Breast epithelium (tissue), 4 donors: Measurements from ENCODE around the gene IQCB1. TPM values are rescaled to one million over a fixed set of nuclear protein-coding genes. Genes with fewer than 3 reads are reported as not detected.

Experiments
- DNase-seq, 2 donors: peaks; one replicate each; pipeline ENCODE4 v3.0.0-alpha.2; 2019; ENCODE audit warnings: low spot score in 2 of 2
- H3K27ac ChIP-seq, 2 donors: fragments of 200-600 bp; sonication (generic) in 1 of 2; one replicate each; pipeline ENCODE4 v1.5.1; 2016 to 2019; ENCODE audit warnings: mild to moderate bottlenecking in 1 of 2
- H3K27me3 ChIP-seq, 2 donors: fragments of 200-600 bp; sonication (generic) in 1 of 2; one replicate each; pipeline versions ENCODE4 v1.5.1 to v1.6.0; 2017 to 2019; ENCODE audit warnings: control low read depth in 1 of 2, mild to moderate bottlenecking in 1 of 2
- H3K36me3 ChIP-seq: fragments of 200-600 bp; one replicate; pipeline ENCODE4 v1.5.1; 2019
- H3K4me1 ChIP-seq, 2 donors: fragments of 200-600 bp; sonication (generic); one replicate each; pipeline ENCODE4 v1.5.1; 2016 to 2019; ENCODE audit warnings: control low read depth in 1 of 2
- H3K4me3 ChIP-seq, 3 donors: fragments of 200-600 bp; sonication (generic); 1 replicate in 2 of 3; 2 replicates in 1 of 3; pipeline ENCODE4 v1.5.1; 2016 to 2019; ENCODE audit warnings: mild to moderate bottlenecking in 3 of 3, moderate library complexity in 2 of 3
- H3K9me3 ChIP-seq, 2 donors: fragments of 200-600 bp; sonication (generic) in 1 of 2; one replicate each; pipeline ENCODE4 v1.5.1; 2016 to 2019; ENCODE audit warnings: control low read depth in 1 of 2
- POLR2A ChIP-seq: fragments of 450-650 bp; IDR thresholded peaks from one replicate; pipeline ENCODE4 v1.6.1; 2016; ENCODE audit warnings: antibody characterized with exemption, mild to moderate bottlenecking, moderate library complexity
- POLR2AphosphoS5 ChIP-seq, 3 donors: sonication (generic); formaldehyde crosslinking; IDR thresholded peaks; one replicate each; pipeline ENCODE4 v1.6.1; 2017; ENCODE audit warnings: antibody characterized with exemption in 3 of 3
- intact Hi-C: fragments of 100-400 bp; cut with DNase I; formaldehyde crosslinking; loops from one replicate; pipeline ENCODE4 v1.15.1; 2023; ENCODE audit warnings: low total_unique reads
- total RNA-seq, 3 donors: library from RNA; depleted of rRNA; stranded (reverse); fragments of >200 nt; gene quantifications; one replicate each; pipeline ENCODE4 v1.1.0, GENCODE V29; 2016
- TF ChIP-seq, protein P1 (sequence below), 3 donors: fragments of 450-650 bp; IDR thresholded peaks; one replicate each; pipeline ENCODE4 v1.5.1; 2016 to 2017; ENCODE audit warnings: antibody characterized with exemption in 3 of 3, mild to moderate bottlenecking in 3 of 3, moderate library complexity in 3 of 3

Gene IQCB1
- total RNA-seq = 10 to 100 TPM; 17.9 to 54.6 (median 28.8) TPM

GRCh38 chr3:121834671-121835464 lies at the start of gene IQCB1, which contains the start of gene EAF2:
TSS of gene IQCB1 (minus strand) at chr3:121835060. CDS start at chr3:121828960, 6,100 bp downstream.
TSS of gene EAF2 (plus strand) at chr3:121835209. CDS start at chr3:121835286, 77 bp downstream.
- DNase-seq = peak; percentile 93 to 96
- Histone ChIP-seq H3K27me3 (no peaks in the 10 kb centered on the region), H3K4me1 (no peaks in the 10 kb centered on the region), H3K9me3 (no peaks in the 10 kb centered on the region), H3K4me3 (peak within 1 kb of the TSS; percentile 69 to 92 (median 80)), H3K27ac (peak within 1 kb of the TSS; percentile 88 to 92), H3K36me3 (no peaks in the 10 kb centered on the region)
- intact Hi-C loops = no loop called here
- peak; percentile 60 for TF ChIP-seq POLR2A
- TF ChIP-seq POLR2AphosphoS5 (IDR thresholded peaks at IDR 0.05) = peak in 2 of 3 donors; percentile 40 to 77
- TF ChIP-seq, protein P1, sequence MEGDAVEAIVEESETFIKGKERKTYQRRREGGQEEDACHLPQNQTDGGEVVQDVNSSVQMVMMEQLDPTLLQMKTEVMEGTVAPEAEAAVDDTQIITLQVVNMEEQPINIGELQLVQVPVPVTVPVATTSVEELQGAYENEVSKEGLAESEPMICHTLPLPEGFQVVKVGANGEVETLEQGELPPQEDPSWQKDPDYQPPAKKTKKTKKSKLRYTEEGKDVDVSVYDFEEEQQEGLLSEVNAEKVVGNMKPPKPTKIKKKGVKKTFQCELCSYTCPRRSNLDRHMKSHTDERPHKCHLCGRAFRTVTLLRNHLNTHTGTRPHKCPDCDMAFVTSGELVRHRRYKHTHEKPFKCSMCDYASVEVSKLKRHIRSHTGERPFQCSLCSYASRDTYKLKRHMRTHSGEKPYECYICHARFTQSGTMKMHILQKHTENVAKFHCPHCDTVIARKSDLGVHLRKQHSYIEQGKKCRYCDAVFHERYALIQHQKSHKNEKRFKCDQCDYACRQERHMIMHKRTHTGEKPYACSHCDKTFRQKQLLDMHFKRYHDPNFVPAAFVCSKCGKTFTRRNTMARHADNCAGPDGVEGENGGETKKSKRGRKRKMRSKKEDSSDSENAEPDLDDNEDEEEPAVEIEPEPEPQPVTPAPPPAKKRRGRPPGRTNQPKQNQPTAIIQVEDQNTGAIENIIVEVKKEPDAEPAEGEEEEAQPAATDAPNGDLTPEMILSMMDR (IDR thresholded peaks at IDR 0.05) = no peak

GRCh38 chr3:121883507-121883906 lies 48.6 kb upstream of the IQCB1 start:
- TF ChIP-seq, protein P1 (IDR thresholded peaks at IDR 0.05) = peak in 1 of 3 donors; percentile 18
- no peak for TF ChIP-seq POLR2A
- TF ChIP-seq POLR2AphosphoS5 (IDR thresholded peaks at IDR 0.05) = no peak
- no peaks in the 10 kb centered on the region for H3K9me3 ChIP-seq
- H3K36me3 ChIP-seq = no peaks in the 10 kb centered on the region
- H3K4me3 ChIP-seq = no peak overlapping the region
- intact Hi-C loops = no loop called here
- no peaks in the 10 kb centered on the region for H3K4me1 ChIP-seq
- no peak for DNase-seq
- H3K27ac ChIP-seq = no peak overlapping the region
- H3K27me3 ChIP-seq = no peaks in the 10 kb centered on the region

DNA sequence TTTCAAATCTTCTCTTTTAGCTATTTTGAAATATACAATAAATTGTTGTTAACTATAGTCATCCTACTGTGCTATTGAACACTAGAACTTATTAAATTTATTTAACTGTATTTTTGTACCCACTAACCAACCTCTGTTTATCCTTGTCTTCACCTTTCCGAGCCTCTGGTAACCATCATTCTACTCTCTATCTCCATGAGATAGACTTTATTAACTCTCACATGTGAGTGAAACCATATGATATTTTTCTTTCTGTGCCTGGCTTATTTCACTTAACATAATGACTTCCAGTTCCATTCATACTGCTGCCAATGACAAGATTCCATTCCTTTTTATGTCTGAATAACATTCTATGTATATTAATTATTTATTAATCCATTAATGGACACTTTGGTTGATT lies 43.6 kb upstream of the IQCB1 start:
- no peaks in the 10 kb centered on the region for H3K9me3 ChIP-seq
- intact Hi-C loops = no loop called here
- no peaks in the 10 kb centered on the region for H3K27me3 ChIP-seq
- H3K36me3 ChIP-seq = no peaks in the 10 kb centered on the region
- H3K4me1 ChIP-seq = no peaks in the 10 kb centered on the region
- TF ChIP-seq, protein P1 (IDR thresholded peaks at IDR 0.05) = no peak
- TF ChIP-seq POLR2A (no peak), POLR2AphosphoS5 (IDR thresholded peaks at IDR 0.05) (no peak)
- no peak overlapping the region for H3K4me3 ChIP-seq
- no peak overlapping the region for H3K27ac ChIP-seq
- no peak for DNase-seq

GRCh38 chr3:121871430-121871829 lies 36.6 kb upstream of the IQCB1 start:
- intact Hi-C loops = no loop called here
- Histone ChIP-seq H3K27me3 (no peaks in the 10 kb centered on the region), H3K36me3 (no peaks in the 10 kb centered on the region), H3K27ac (no peak overlapping the region), H3K4me1 (no peaks in the 10 kb centered on the region), H3K4me3 (no peak overlapping the region), H3K9me3 (no peaks in the 10 kb centered on the region)
- TF ChIP-seq, protein P1 (IDR thresholded peaks at IDR 0.05) = no peak
- no peak for TF ChIP-seq POLR2A
- no peak for TF ChIP-seq POLR2AphosphoS5 (IDR thresholded peaks at IDR 0.05)
- DNase-seq = no peak

DNA sequence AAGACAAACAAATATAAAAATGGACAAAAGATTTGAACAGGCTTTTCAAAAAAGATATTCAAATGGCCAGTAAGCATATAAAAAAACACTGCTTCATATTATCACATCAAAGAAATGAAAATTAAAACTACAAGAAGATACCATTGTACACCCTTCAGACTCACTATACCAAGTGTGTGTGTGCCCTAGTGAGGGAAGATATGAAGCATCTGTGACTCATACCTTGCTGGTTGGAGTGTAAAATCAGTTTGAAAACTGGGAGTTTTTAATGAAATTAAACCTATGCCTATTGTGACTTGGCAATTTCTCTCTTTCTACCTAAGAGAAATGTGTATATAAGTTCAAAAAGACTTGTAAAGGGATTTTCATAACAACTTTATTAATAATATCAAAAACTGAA lies 35.9 kb upstream of the IQCB1 start:
- Histone ChIP-seq H3K27ac (no peak overlapping the region), H3K4me3 (no peak overlapping the region), H3K4me1 (no peaks in the 10 kb centered on the region), H3K9me3 (no peaks in the 10 kb centered on the region), H3K36me3 (no peaks in the 10 kb centered on the region), H3K27me3 (no peaks in the 10 kb centered on the region)
- TF ChIP-seq POLR2AphosphoS5 (IDR thresholded peaks at IDR 0.05) = no peak
- DNase-seq = no peak
- intact Hi-C loops = no loop called here
